NT2/D1 (cell line): Measurements from ENCODE around the gene SAMD13.

ENCODE experiments used
- SUZ12 ChIP-seq: IDR thresholded peaks from 2 replicates; pipeline ENCODE4 v1.6.1; 2011; ENCODE audit not compliant: insufficient read length, insufficient read depth; ENCODE audit errors: extremely low read depth
- YY1 ChIP-seq: IDR thresholded peaks from 2 replicates; pipeline ENCODE4 v1.6.1; 2011; ENCODE audit not compliant: insufficient read length, insufficient read depth
- ZNF274 ChIP-seq: IDR thresholded peaks from 2 replicates; pipeline ENCODE4 v1.6.1; 2011; ENCODE audit warnings: mild to moderate bottlenecking, low read depth, low read length

DNA sequence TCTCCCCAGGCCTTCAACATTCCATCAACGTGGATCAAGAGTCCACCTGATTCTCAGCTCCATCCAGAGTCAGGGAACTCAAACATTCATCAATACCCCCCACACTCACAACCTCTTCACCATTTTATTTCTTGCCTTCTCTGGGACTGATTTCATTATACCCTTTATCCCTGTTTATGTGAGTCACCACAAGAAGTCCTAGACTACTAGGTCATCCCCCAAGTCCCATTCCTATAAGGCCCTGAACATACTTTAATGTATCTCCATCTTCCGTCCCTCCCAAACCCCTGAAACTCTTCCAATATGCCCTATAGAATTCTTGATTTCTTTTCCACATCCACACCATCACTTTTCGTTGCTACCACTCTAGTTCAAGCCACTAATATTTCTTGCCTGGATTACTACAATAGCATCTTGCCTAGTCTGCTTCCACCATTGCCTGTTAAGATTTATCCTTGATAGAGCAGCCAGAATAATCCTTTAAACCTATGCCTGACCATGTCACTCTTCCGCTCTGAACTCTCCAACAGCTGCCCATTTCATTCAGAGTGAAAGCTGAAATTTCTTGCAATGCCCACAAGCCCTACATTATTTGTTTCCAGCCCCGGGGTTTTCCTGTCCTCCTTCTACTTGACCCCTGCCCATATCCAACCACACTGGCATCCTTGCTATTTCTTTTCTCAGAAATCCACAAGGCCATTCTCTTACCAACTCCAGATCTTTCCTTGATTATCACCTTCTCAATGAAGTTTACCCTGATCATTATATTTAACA, 9.4 kb upstream of the SAMD13 start:
- TF ChIP-seq SUZ12 (no peak), YY1 (no peak), ZNF274 (no peak)
